PC-9 (cell line): ENCODE results near the gene ELL3. TPM values are rescaled to one million over a fixed set of nuclear protein-coding genes. Genes with fewer than 3 reads are reported as not detected.

Experiments used
- BruUV-seq: library from RNA; stranded (reverse); fragments of 400-500 nt; replicated peaks from 2 replicates; lab custom pipeline; 2021; lab: Mats Ljungman, UMichigan
- CTCF ChIA-PET: fragments of 300-600 bp; sonication (Branson Sonifier 250); formaldehyde crosslinking; loops from one replicate; lab custom pipeline; 2022; ENCODE audit warnings: antibody characterized with exemption; lab: Charles Lee
- POLR2A ChIA-PET: fragments of 300-600 bp; sonication (Branson Sonifier 250); formaldehyde crosslinking; loops from one replicate; lab custom pipeline; 2022; ENCODE audit warnings: antibody characterized with exemption; ENCODE audit not compliant: unreplicated experiment; lab: Charles Lee
- DNase-seq, 2 experiments: peaks; one replicate each; pipeline versions ENCODE4 v3.0.0 to v3.0.0-alpha.2; 2015 to 2022; ENCODE audit warnings: mixed read lengths in 1 of 2
- H2AFZ ChIP-seq: fragments of 200-600 bp; sonication (generic); 2 replicates; pipeline ENCODE4 v1.8.1; 2017; ENCODE audit warnings: antibody characterized with exemption
- H3F3A ChIP-seq: fragments of 200-600 bp; sonication (generic); 2 replicates; pipeline ENCODE4 v1.8.1; 2017; ENCODE audit warnings: antibody characterized with exemption, mild to moderate bottlenecking, low read depth; ENCODE audit not compliant: insufficient read depth
- H3K27ac ChIP-seq: fragments of 200-600 bp; sonication (generic); 2 replicates; pipeline ENCODE4 v1.6.1; 2016; ENCODE audit warnings: mixed run types
- H3K27me3 ChIP-seq: fragments of 200-600 bp; sonication (generic); 2 replicates; pipeline ENCODE4 v1.6.1; 2016; ENCODE audit warnings: low read depth, mixed run types; ENCODE audit not compliant: insufficient read depth
- H3K36me3 ChIP-seq: fragments of 200-600 bp; sonication (generic); 2 replicates; pipeline ENCODE4 v1.6.1; 2016; ENCODE audit warnings: low read depth, mixed run types
- H3K4me1 ChIP-seq: fragments of 200-600 bp; sonication (generic); replicated peaks from 2 replicates; pipeline ENCODE4 v1.6.1; 2016; ENCODE audit warnings: mixed run types; ENCODE audit not compliant: insufficient read depth
- H3K4me2 ChIP-seq: fragments of 200-600 bp; sonication (generic); 2 replicates; pipeline ENCODE4 v1.6.1; 2017; ENCODE audit warnings: mixed run types
- H3K4me3 ChIP-seq: fragments of 200-600 bp; sonication (generic); 2 replicates; pipeline ENCODE4 v1.6.1; 2016; ENCODE audit warnings: mixed run types
- H3K79me2 ChIP-seq: fragments of 200-600 bp; sonication (generic); 2 replicates; pipeline ENCODE4 v1.6.1; 2017; ENCODE audit warnings: low read depth, mixed run types
- H3K9me2 ChIP-seq: fragments of 200-600 bp; sonication (generic); 2 replicates; pipeline ENCODE4 v1.8.1; 2017; ENCODE audit warnings: mild to moderate bottlenecking; ENCODE audit not compliant: insufficient read depth
- H3K9me3 ChIP-seq: fragments of 200-600 bp; sonication (generic); 2 replicates; pipeline ENCODE4 v1.8.1; 2016; ENCODE audit warnings: low read depth; ENCODE audit not compliant: insufficient read depth
- H4K20me1 ChIP-seq: fragments of 200-600 bp; sonication (generic); 2 replicates; pipeline ENCODE4 v1.8.1; 2017; ENCODE audit not compliant: insufficient read depth
- EZH2 ChIP-seq: fragments of 200-600 bp; sonication (generic); IDR thresholded peaks from 2 replicates; pipeline ENCODE4 v1.8.0; 2017; ENCODE audit warnings: antibody characterized with exemption, low read depth
- intact Hi-C: fragments of 100-400 bp; cut with micrococcal nuclease; formaldehyde crosslinking; loops from one replicate; pipeline ENCODE4 v1.10.0; 2022; ENCODE audit not compliant: unreplicated experiment
- total RNA-seq: library from RNA; stranded (reverse); gene quantifications from 2 replicates; pipeline ENCODE4 v1.2.3, GENCODE V29; 2021
- TF ChIP-seq, protein P1 (sequence below): fragments of 200-600 bp; sonication (generic); conservative IDR thresholded peaks from 2 replicates; pipeline ENCODE4 v1.6.1; 2017; ENCODE audit warnings: mixed run types, antibody characterized with exemption, mild to moderate bottlenecking, moderate library complexity

ELL3 gene
- total RNA-seq, 1 experiment from 2014 or later, result 6.1 TPM

DNA sequence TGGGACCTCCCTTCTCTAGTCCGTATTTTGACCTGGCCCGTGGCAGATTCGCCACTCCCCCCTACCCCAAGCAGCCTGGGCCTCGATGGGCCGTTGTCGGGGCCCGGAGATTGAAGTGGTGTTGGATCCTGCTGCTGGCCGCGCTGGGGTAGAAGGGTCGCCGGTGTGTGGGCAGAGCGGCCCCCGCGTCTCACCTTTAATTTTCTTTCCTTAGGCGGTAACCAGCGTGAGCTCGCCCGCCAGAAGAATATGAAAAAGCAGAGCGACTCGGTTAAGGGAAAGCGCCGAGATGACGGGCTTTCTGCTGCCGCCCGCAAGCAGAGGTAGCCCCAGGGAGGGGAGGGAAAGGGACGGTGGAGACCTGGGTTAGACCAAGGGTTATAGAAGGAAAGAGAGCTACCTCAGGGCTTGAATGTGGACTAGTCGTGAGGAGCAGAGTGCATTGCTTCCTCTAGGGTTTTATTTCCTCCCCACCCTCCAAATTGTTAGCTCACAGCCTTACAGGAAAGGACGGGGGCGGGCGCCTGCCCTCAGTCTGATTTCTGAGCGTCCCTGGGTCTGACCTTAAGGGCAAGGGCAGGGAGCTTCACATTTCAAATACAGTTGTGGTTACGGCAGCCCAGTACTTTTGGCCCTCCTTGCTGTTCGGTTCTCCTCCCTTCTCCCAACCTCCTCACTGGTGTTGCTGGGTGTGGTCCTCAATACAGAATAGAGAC, 16.2 kb upstream of the ELL3 start:
- Histone ChIP-seq H3K9me3 (no peaks in the 10 kb centered on the region), H3K4me3 (peak overlapping the region; percentile 77), H2AFZ (peak overlapping the region; percentile 85; the same call in 1 of the 2 replicates), H3K27ac (peak overlapping the region; percentile 59), H3K4me2 (peak overlapping the region; percentile 85), H3F3A (peaks cover 26% of the 10 kb centered on the region; the same call in 1 of the 2 replicates), H3K9me2 (no peaks in the 10 kb centered on the region), H3K4me1 (peaks cover 6% of the 10 kb centered on the region; the same call in 1 of the 2 replicates), H4K20me1 (no peaks in the 10 kb centered on the region), H3K36me3 (peaks cover 13% of the 10 kb centered on the region), H3K27me3 (no peaks in the 10 kb centered on the region), H3K79me2 (peaks cover 32% of the 10 kb centered on the region)
- DNase-seq, result no peak
- intact Hi-C loops, result no loop called here
- no peak for TF ChIP-seq EZH2
- TF ChIP-seq, protein P1, sequence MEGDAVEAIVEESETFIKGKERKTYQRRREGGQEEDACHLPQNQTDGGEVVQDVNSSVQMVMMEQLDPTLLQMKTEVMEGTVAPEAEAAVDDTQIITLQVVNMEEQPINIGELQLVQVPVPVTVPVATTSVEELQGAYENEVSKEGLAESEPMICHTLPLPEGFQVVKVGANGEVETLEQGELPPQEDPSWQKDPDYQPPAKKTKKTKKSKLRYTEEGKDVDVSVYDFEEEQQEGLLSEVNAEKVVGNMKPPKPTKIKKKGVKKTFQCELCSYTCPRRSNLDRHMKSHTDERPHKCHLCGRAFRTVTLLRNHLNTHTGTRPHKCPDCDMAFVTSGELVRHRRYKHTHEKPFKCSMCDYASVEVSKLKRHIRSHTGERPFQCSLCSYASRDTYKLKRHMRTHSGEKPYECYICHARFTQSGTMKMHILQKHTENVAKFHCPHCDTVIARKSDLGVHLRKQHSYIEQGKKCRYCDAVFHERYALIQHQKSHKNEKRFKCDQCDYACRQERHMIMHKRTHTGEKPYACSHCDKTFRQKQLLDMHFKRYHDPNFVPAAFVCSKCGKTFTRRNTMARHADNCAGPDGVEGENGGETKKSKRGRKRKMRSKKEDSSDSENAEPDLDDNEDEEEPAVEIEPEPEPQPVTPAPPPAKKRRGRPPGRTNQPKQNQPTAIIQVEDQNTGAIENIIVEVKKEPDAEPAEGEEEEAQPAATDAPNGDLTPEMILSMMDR, result no peak
- ChIA-PET CTCF (interaction anchor here (0.8 kb wide), 1 partner anchor 22 kb away, joined by 3 read pairs; no protein-coding TSS in a partner anchor), POLR2A (interaction anchor here (0.6 kb wide), 1 partner anchor 300 kb away, joined by 5 read pairs; no protein-coding TSS in a partner anchor)
- TSS peak; percentile 68 for BruUV-seq

DNA sequence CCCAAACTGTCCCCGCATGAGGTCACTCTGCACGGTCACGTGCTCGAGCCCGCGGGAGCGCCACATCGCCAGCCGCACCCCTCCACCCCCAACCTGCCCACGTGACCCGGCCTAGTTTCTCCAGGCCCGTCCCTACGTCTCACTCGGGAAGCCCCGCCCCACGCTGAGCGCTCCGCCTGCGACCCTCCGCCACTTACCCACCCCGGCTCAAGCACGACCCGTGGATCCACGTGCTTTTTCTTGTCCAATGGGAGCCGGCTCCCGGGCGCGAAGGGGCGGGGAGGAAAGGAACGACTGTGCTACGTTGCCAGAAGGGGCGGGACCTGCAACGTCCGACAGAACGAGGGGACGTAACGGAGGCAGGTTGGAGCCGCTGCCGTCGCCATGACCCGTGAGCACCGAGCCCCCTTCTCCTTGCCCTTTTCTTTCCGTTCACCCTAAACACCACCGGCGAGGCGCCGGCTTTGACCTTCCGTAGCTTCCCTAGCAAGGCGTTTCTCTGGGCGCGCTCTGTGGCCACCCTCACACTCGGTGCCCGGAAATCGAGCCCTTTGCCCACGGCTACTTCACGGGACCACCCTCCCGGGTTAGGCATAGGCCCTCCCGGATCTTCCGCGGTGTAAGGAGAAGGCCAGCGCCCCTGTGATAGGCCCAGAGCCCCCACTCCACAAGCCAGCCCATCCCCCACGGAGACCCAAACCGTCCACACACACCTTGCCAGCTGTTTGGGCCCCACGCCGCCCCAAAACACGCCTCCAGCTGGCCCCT, 15.4 kb upstream of the ELL3 start, which contains the start of gene SERF2:
Gene SERF2 (plus strand): TSS at position 328 of the 768 bp plus-strand sequence. CDS start 57 bp downstream, at position 385.
- peak within 1 kb of the TSS; percentile 77 for H3K4me3 ChIP-seq
- H3F3A ChIP-seq, result peaks cover 21% of the 10 kb centered on the region; the same call in 1 of the 2 replicates
- H3K4me1 ChIP-seq, result peaks cover 6% of the 10 kb centered on the region; the same call in 1 of the 2 replicates
- BruUV-seq, result TSS peak; percentile 58
- peak; percentile 90 to 99 for DNase-seq
- H2AFZ ChIP-seq, result peak within 1 kb of the TSS; percentile 85
- TF ChIP-seq, protein P1, result no peak
- no peak for TF ChIP-seq EZH2
- intact Hi-C loops, result no loop called here
- CTCF ChIA-PET, result no interaction called here
- H4K20me1 ChIP-seq, result no peaks in the 10 kb centered on the region
- H3K79me2 ChIP-seq, result peaks cover 32% of the 10 kb centered on the region
- H3K4me2 ChIP-seq, result peak within 1 kb of the TSS; percentile 85
- H3K9me3 ChIP-seq, result no peaks in the 10 kb centered on the region
- POLR2A ChIA-PET, result interaction anchor here (0.6 to 0.7 kb wide), 2 partner anchors 299 to 934 kb away, joined by 5 to 9 read pairs; no protein-coding TSS in a partner anchor
- no peaks in the 10 kb centered on the region for H3K27me3 ChIP-seq
- H3K9me2 ChIP-seq, result no peaks in the 10 kb centered on the region
- H3K27ac ChIP-seq, result peak within 1 kb of the TSS; percentile 65
- H3K36me3 ChIP-seq, result peaks cover 13% of the 10 kb centered on the region

DNA sequence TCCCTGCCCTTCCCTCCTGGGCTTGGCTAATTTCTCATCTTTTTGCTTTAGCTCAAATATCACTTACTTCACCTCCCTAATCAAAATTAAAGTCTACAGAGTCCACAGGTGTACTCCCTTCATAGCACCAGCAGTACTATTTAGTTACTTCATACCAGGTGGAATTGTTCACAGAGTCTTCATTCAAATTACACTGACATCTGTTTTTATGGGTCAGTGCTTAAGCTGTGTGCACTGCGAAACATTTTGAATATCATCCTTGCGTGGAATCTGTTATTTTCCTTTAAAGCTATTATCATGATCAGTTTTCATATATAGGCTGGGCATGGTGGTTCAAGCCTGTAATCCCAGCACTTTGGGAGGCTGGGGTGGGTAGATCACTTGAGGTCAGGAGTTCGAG, 12.6 kb upstream of the ELL3 start:
- Histone ChIP-seq H2AFZ (no peak overlapping the region), H3K4me2 (no peak overlapping the region), H3K27ac (no peak overlapping the region), H3K9me2 (no peaks in the 10 kb centered on the region), H4K20me1 (no peaks in the 10 kb centered on the region), H3K27me3 (no peaks in the 10 kb centered on the region), H3K4me3 (no peak overlapping the region), H3K4me1 (peaks cover 6% of the 10 kb centered on the region; the same call in 1 of the 2 replicates), H3K36me3 (peaks cover 3% of the 10 kb centered on the region; the same call in 1 of the 2 replicates), H3K79me2 (peaks cover 21% of the 10 kb centered on the region), H3K9me3 (no peaks in the 10 kb centered on the region), H3F3A (peaks cover 7% of the 10 kb centered on the region; the same call in 1 of the 2 replicates)
- POLR2A ChIA-PET, result interaction anchor here (0.6 kb wide), 1 partner anchor 11 kb away, joined by 7 read pairs; the partner anchor contains the start of gene HYPK
- intact Hi-C loops, result no loop called here
- no peak for DNase-seq
- no TSS peak for BruUV-seq
- no peak for TF ChIP-seq EZH2
- TF ChIP-seq, protein P1, result no peak
- CTCF ChIA-PET, result no interaction called here
